Measurements from ENCODE around the gene IGFBP1.

DNA sequence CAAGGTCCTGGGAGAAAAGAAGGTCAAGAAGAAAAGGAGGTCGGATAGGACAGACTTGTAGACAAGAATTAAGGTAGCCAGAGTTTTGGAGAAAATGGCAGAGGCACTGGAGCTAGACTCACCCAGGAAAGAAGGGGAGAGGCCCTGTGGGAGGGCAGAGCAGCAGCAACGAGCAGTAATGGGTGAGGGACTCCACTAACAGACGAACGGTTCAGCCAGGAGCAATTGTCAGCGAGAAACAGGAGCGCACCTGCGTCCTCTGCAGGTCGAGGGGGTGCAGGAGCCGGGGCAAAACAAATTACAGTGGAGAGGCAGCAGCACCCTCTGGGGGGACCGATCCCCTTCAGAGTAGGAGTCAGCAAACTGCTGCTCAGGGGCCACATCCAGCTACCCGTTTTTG lies 51.3 kb downstream of the IGFBP1 start:
- no peak for TF ChIP-seq SUZ12 (IDR thresholded peaks at IDR 0.05)
- no peak for TF ChIP-seq BHLHE40 (IDR thresholded peaks at IDR 0.05; ENCODE audit: borderline replicate concordance)
- TF ChIP-seq FOXM1 (IDR thresholded peaks at IDR 0.05; ENCODE audit: borderline replicate concordance), result no peak
